ENCODE results near the gene MORC4. TPM values are rescaled to one million over a fixed set of nuclear protein-coding genes. Genes with fewer than 3 reads are reported as not detected.

Gene MORC4
- total RNA-seq, 1 donor from 2014 or later, result 11.1 TPM

- DNase-seq, result no peak
Measured at GRCh38 chrX:106905064-106905708, 94.8 kb downstream of the MORC4 start.

DNA sequence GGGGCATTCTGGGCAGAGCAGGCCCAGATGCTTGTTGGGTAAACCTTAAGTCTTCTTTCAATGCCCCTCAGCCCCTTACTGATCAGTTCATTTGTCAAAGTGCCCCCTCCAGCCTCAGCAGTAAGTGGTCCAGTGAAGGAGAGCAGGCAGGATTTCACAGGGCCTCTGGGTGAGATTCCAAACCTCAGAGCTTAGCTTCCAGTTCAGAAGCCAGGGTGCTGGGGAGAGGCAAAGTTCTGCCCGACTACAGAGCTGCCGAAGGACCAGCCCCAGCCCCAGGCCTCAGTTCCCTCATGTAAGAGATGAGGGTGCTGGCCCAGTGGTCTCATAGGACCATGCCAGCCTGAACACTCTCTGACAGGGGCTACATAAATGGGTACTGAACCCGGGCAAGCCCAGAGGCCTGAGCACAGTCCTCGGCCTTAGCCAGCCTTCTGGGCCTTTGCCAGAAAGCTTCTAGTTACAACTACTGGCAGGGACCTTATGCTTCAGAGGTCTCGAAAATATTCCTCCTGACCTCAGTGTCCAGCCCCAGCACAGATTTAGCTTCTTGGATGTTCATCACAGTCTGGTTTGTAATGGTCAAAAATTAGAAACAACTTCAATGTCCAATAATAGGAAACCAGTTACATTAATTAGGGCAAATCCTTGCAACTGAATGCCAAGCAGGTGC, 96.0 kb downstream of the MORC4 start:
- DNase-seq, result no peak

- DNase-seq, result no peak
Measured at GRCh38 chrX:106903291-106903824, 96.7 kb downstream of the MORC4 start, which contains the start of gene RIPPLY1. TSS of gene RIPPLY1 (minus strand) at chrX:106903341. CDS start at chrX:106903287, 54 bp downstream.

GRCh38 chrX:106902684-106903083, 97.3 kb downstream of the MORC4 start:
- no peak for DNase-seq

- DNase-seq, result no peak
Measured at GRCh38 chrX:106901781-106902219, 98.2 kb downstream of the MORC4 start.

DNA sequence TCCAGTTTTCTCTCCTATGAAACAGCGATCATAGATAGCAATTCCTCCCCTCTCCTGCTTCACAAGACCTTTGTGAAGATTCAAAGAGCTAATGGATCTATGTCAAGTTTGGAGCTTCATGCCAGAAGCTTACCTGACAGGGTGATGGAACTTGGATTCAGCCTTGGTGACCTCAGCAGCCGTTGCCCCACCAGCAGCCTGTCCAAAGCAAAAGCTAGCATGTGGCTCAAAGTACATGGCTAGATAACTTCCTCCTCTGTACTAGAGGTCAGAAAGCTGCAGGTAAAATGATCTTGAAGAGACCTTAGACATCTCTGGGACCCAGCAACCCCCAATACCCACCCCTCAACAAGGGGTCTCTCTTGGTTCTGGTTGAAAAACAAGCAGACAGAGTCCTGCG, 98.7 kb downstream of the MORC4 start:
- no peak for DNase-seq

DNA sequence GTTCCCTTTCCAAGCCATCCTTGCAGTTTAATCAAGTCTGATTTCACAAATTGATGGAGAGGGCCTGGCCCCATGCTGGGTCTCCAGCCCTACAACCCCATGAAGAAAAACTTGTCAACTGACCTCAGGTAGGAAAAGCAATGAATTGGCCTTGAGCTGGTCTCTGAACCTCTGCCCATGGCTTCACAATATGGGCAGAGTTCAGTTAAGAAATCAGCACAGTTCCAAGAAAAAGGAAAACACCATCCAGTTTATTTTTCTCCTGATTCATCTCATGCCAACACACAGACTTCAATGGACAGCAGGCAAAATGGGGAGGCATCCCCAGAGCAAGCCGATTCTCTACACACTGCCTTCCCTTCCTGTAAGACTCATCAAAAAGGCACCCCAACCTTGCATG, 100.2 kb downstream of the MORC4 start:
- no peak for DNase-seq

DNA sequence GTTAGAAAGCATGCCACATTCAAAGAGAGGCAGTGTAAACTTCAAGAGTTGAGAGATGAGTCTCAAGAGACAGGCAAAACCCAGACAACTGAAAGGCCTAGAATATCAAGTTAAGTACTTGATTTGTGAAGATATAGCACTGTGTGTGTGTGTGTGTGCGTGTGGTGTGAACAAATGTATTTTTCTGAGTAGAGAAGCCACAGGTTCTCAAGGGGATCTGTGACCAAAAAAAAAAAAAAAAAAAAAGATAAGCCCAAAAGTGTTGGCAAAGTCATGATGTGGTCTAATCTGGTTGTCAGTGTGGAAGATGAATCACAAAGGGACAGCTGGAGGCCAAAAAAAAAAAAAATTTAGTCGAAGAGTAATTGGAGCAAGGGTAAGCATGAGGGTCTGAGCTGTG, 100.7 kb downstream of the MORC4 start:
- no peak for DNase-seq

DNA sequence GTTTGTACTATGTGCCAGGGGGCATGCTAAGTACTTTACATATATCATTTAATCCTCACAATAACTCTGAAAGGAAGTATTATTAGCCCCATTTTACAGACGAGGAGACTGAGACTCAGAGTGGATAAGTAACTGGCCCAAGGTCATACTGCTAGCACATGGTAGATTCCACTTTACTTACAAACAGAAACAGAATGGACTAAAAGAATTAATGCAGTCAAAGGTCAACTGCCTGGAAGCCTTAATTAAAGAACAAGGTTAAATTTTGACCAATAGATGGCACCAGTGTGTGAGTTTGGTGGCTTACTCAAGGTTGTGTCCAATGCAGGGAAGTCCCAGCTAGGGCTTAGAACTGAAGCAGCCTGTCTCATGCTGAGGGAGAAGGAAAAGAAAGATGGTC, 101.5 kb downstream of the MORC4 start:
- DNase-seq, result peak; percentile 75

DNA sequence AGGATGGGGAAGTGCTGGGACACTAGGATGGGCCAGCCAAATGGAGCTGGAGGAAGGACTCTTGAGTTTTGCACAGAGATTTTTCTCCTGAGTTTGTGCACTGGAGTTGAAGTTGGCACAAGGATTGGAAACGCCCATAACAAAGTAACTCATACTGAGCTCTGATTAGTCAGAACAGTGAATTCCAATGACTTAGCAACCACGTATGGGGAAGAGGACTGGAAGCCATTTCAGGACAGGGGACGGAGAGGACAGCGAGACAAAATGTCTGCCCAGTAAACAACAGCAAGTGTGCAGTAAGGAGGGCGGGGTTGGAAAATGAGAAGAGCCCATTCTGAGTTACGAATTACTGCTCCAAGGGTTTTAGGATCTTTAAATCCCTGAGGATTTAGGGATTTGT, 102.8 kb downstream of the MORC4 start:
- no peak for DNase-seq

- DNase-seq, result peak; percentile 73
Measured at GRCh38 chrX:106894978-106895452, 105.0 kb downstream of the MORC4 start.

DNA sequence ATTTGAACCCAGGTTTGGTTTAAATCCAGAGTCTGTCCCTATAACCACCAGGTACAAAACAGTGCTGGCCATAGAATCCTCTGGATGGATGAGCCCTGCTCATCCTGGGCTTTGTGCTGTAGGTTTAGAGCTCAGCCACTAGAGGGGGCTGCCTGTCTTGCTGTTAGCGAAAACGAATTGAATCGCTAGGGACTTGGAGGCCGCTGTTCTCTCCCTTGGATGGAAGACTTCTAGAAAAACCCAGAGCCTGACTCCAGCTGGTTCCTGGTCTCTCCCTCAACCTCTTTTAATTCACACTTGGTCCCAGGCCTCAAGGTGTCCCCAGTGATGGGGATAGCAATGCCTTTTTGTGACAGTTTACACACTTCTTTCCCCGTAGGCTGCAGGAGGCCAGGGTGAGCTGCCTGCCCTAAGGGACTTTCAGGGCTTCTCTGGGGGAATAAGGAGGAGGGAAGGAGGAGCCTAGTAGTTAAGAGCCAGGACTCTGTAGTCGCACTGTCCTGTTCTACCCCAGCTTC, 105.6 kb downstream of the MORC4 start:
- peak; percentile 77 for DNase-seq

- DNase-seq, result no peak
Measured at GRCh38 chrX:106891762-106892460, 108.1 kb downstream of the MORC4 start.

Other genes starting within 250 kb of the MORC4 start
- gene TBC1D8B, start 197.5 kb downstream of the MORC4 start, total RNA-seq, result 4.6 and 7.9 TPM in 2 replicates
- not detected in 2 replicates for gene RIPPLY1, start 96.9 kb downstream of the MORC4 start, total RNA-seq
- 0.09 and 0.17 TPM in 2 replicates for gene CLDN2, start 79.8 kb downstream of the MORC4 start, total RNA-seq
- 15.8 and 16.0 TPM in 2 replicates for gene RBM41, start 118.6 kb upstream of the MORC4 start, total RNA-seq
- 0.23 TPM in 1 of 2 replicates, not detected in the other for gene NUP62CL, start 206.2 kb upstream of the MORC4 start, total RNA-seq
- gene DNAAF6, start 206.4 kb upstream of the MORC4 start, total RNA-seq, result not detected in 2 replicates

Measured in dermis blood vessel endothelial cell (primary cell).